Erythroblast (primary cell): ENCODE results near the gene ST6GAL1.

Experiments
- GATA1 ChIP-seq: IDR thresholded peaks from 2 replicates; pipeline ENCODE4 v1.6.1; 2011; ENCODE audit warnings: low read depth, mild to moderate bottlenecking, control low read depth, low read length, moderate library complexity
- POLR2A ChIP-seq: IDR thresholded peaks from 2 replicates; pipeline ENCODE4 v1.6.1; 2011; ENCODE audit warnings: mild to moderate bottlenecking, low read length

- no peak for TF ChIP-seq POLR2A
- no peak for TF ChIP-seq GATA1
Measured at GRCh38 chr3:187093320-187093719, 163.0 kb downstream of the ST6GAL1 start.
